GM18909 (cell line): ENCODE measurements around the gene DHX38.
"Not testable (repeated sequence)": the region's sequence is repeated elsewhere in the genome, so short reads cannot be mapped to it uniquely, and the experiment has no call there.

Source experiments
- ATAC-seq: cut with Tn5 transposase; IDR thresholded peaks from one replicate; pipeline ENCODE4 v1.9.1; 2021; ENCODE audit warnings: mild to moderate bottlenecking; ENCODE audit not compliant: unreplicated experiment, poor library complexity

The DHX38 gene

DNA sequence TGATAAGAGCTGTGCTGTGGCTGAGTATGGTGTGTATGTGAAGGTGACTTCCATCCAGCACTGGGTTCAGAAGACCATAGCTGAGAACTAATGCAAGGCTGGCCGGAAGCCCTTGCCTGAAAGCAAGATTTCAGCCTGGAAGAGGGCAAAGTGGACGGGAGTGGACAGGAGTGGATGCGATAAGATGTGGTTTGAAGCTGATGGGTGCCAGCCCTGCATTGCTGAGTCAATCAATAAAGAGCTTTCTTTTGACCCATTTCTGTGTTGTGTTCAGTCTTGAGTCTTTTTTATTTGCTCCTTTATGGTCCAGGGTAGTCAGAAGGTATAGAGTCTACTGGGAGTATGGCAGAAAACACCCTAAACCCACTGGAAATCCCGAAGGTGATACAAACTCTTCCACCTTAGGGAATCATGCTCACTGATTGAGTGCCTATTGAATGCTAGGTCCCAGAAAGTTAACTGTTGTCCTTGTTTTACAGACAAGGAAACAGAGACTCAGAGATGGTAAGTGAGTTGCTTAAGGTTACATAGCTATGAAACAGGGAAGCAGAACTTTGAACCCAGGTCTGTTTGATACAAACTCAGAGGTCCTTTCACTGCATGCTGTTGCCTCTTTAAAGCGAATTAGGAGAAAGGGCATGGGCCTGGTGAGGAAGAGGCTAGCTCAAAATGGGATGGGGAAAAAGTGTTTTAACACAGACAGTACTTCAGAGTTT lies 16.5 kb upstream of the DHX38 start:
- ATAC-seq: not testable (repeated sequence)

DNA sequence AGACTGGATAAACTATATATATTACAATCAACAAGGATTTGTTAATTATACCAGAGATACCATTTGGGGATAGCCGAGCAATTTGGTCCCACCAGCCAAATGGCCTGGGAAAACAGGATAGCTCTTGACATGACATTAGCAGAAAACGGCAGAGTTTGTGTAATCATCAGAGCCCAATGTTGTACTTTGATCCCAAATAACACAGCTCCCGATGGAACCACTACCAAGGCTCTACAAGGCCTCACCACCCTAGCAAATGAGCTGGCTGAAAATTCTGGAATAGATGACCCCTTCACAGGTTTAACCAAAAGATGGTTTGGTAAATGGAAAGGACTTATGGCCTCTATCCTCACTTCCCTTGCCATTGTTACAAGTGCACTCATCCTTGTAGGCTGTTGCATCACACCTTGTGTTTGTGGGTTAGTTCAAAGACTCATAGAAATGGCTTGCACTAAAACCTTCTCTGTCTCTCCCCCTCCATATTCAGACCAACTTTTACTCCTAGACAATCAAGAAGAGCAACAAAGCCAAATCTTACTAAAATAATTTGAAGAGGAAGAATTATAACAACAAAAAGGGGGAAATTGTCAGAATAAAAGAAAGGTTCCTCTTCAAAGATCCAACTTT lies 9.8 kb upstream of the DHX38 start:
- ATAC-seq: no peak

- no peak for ATAC-seq
Observed at GRCh38 chr16:72084445-72084844, 9.2 kb upstream of the DHX38 start.

- no peak for ATAC-seq
Observed at GRCh38 chr16:72085002-72085401, 8.6 kb upstream of the DHX38 start.

- ATAC-seq: no peak
Observed at GRCh38 chr16:72091217-72091616, 2.4 kb upstream of the DHX38 start.

GRCh38 chr16:72092832-72093447 lies 707 bp upstream of the DHX38 start:
- ATAC-seq: no peak

DNA sequence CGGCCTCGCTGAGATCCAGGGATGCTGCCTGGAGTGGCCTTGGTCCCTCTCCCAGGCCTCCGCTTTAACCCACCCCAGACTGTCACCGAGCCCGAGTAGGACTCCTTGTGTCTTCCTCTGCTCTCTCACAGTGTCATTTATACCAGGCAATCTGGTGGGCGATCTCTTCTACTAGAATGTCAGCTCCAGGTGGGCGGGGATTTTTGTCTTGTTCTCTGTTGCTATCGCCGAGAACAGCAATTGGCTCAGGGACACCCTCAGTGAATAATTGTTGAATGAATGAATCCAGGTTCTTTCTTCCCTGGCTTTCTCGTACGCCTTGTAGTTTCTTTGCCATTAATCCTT lies 591 bp downstream of the DHX38 start:
- no peak for ATAC-seq

GRCh38 chr16:72098936-72099335 lies 5.3 kb downstream of the DHX38 start:
- ATAC-seq: no peak

DNA sequence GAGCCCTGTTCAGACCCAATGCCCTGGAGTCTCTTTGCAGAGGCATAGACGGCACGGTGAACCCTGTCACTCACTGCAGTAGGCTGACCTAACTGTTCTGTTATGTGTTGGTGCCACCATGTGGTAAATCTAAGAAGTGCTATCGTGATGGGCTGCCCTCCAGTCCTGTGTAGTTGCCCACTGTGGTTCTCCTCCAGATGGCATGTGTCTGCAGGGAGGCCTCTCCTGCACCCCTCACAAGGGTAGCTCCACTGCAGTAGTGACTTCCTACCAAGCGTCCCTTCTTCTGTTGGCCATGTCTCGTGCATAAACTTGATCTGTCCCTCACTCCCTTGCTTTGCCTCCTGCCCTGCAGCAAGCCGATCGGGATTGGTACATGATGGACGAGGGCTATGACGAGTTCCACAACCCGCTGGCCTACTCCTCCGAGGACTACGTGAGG lies 5.8 kb downstream of the DHX38 start:
- peak; percentile 74 for ATAC-seq

DNA sequence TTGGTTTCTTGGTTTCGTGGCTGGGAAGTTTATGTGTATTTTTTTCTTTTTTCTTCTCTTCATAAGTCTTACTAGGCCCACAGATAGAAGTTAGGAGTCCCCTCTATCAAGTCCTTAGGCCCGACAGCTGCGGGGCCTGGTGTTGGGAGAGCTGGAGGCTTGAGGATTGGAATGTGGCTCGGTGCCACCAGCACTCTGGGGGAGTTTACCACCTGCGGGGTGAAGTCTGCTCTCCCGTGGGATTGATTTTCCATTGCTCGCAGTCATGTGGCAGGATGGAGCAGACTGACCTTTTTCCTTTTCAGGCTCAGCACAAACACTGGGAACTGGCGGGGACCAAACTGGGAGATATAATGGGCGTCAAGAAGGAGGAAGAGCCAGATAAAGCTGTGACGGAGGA lies 7.5 kb downstream of the DHX38 start:
- no peak for ATAC-seq

DNA sequence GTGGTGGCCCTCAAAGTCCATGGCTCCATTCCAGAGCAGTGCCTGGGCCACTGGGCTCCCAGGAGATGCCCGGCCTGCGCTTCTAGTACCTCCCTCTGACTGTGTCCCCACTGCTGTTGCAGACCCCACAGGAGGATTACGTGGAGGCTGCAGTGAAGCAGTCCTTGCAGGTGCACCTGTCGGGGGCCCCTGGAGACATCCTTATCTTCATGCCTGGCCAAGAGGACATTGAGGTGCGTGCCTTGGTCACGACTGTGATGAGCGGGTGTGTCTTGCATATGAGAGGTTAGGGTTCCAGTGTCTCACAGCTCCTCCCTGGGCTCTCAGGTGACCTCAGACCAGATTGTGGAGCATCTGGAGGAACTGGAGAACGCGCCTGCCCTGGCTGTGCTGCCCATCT lies 11.3 kb downstream of the DHX38 start:
- ATAC-seq: no peak

- no peak for ATAC-seq
Observed at GRCh38 chr16:72105978-72106377, 12.3 kb downstream of the DHX38 start.

- ATAC-seq: no peak
Observed at GRCh38 chr16:72107371-72107770, 13.7 kb downstream of the DHX38 start.

DNA sequence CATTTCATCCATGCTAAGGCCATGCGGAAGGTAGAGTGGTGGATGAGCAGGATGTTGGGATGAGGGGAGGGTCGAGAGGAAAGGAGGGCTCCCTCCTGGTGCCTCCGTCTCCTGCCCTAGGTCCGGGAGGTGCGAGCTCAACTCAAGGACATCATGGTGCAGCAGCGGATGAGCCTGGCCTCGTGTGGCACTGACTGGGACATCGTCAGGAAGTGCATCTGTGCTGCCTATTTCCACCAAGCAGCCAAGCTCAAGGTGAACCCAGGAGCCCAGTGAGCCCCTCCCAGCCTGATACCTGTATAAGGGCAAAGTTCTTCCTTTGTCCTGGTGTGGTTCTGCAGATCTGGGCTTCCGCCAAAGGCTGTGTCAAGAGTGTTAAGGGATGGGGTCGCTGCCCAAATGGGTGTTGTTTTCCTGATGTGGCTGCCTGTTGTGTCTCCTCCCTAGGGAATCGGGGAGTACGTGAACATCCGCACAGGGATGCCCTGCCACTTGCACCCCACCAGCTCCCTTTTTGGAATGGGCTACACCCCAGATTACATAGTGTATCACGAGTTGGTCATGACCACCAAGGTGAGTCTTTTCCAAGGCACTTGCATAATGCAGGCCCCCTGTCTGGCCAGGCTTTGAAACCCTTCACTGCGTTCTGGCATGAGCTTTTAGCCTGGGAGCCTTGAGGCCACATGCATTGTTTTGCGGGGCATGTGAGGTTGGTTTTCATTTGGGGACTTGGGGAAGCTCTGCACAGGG lies 14.9 kb downstream of the DHX38 start:
- no peak for ATAC-seq

- no peak for ATAC-seq
Observed at GRCh38 chr16:72109300-72109699, 15.7 kb downstream of the DHX38 start.

DNA sequence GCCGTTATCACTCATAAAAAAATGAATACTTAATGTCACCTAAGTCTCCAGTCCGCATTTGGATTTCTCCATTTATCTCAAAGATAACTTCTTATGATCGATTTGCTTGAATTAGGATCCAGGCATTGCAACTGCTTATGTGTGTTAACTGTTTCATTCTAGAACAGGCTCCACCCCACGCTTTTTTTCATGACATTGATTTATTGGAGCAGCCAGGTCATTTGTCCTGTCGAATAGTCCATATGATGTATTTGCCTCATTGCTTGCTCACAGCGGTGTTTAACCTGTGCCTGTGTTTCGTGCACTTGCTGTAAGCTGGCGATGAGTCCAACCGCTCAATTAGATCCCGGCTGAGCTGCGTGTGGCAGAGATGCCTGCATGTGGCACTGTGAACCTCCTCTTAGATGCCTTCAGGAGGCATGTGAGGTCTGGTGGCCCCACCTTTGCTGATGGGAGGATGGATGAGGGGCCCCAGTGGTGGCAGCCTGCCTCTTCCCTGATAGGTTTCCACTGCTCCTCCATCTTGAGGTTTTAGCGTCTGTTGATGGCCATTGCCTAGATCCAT lies 16.4 kb downstream of the DHX38 start:
- no peak for ATAC-seq

DNA sequence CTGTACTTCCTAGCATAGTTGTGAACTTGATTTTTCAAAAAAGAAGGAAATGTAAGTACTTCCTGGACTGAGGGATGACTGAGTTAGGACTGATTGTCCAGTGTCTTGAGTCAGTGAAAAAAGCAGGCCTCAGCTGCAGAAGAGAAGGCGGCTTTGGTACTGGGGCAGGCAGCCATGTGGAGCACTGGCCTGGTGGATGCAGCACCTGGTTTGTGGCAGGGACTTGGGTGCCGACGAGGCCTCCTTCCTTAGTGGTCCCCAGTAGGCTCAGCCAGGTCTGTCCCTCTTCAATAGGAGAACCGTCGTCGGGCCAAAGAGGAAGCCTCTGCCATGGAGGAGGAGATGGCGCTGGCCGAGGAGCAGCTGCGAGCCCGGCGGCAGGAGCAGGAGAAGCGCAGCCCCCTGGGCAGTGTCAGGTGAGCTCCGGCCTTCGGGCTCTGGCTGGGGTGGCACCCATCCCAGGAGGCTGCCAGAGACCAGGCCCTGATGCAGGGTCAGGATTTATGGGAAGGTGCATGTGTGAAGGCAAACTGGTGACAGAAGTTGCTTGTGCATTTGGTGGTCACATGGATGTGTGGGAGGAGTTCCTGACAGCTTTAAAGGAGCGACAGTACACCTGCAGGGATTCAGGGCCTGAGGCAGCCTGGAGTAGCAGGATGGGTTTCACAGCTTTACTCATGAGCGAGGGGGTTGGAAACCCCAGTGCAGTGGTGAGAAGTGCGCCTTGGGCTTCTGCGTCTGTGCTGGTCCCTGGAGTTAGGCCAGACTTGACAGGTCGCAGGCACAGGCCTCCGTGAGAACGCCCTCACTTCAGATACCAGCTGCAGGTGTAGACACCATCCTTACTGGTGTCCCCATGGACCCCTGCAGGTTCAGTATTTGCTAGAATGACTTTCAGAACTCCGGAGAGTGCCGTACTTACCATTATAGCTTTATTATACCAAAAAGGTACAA lies 17.3 kb downstream of the DHX38 start:
- no peak for ATAC-seq

- no peak for ATAC-seq
Observed at GRCh38 chr16:72111657-72112451, 18.2 kb downstream of the DHX38 start.

- no peak for ATAC-seq
Observed at GRCh38 chr16:72112452-72112792, 18.8 kb downstream of the DHX38 start.
